GM12865 (cell line): ENCODE measurements around the gene RNF166.

Experiments
- DNase-seq: peaks from one replicate; pipeline ENCODE4 v3.0.0; 2010; ENCODE audit warnings: low read depth
- H3K4me3 ChIP-seq: 2 replicates; pipeline ENCODE4 v1.5.1; 2011; ENCODE audit warnings: mild to moderate bottlenecking, low read depth, low read length, control low read depth
- TF ChIP-seq, protein P1 (sequence below): IDR thresholded peaks from 2 replicates; pipeline ENCODE4 v1.5.1; 2011; ENCODE audit warnings: low read length, control low read depth, low read depth, inconsistent platforms; ENCODE audit not compliant: insufficient read depth; ENCODE audit errors: missing control alignments

Gene RNF166

GRCh38 chr16:88655053-88655732 lies 51.0 kb downstream of the RNF166 start:
- H3K4me3 ChIP-seq = no peak overlapping the region
- no peak for DNase-seq
- TF ChIP-seq, protein P1, sequence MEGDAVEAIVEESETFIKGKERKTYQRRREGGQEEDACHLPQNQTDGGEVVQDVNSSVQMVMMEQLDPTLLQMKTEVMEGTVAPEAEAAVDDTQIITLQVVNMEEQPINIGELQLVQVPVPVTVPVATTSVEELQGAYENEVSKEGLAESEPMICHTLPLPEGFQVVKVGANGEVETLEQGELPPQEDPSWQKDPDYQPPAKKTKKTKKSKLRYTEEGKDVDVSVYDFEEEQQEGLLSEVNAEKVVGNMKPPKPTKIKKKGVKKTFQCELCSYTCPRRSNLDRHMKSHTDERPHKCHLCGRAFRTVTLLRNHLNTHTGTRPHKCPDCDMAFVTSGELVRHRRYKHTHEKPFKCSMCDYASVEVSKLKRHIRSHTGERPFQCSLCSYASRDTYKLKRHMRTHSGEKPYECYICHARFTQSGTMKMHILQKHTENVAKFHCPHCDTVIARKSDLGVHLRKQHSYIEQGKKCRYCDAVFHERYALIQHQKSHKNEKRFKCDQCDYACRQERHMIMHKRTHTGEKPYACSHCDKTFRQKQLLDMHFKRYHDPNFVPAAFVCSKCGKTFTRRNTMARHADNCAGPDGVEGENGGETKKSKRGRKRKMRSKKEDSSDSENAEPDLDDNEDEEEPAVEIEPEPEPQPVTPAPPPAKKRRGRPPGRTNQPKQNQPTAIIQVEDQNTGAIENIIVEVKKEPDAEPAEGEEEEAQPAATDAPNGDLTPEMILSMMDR = no peak

DNA sequence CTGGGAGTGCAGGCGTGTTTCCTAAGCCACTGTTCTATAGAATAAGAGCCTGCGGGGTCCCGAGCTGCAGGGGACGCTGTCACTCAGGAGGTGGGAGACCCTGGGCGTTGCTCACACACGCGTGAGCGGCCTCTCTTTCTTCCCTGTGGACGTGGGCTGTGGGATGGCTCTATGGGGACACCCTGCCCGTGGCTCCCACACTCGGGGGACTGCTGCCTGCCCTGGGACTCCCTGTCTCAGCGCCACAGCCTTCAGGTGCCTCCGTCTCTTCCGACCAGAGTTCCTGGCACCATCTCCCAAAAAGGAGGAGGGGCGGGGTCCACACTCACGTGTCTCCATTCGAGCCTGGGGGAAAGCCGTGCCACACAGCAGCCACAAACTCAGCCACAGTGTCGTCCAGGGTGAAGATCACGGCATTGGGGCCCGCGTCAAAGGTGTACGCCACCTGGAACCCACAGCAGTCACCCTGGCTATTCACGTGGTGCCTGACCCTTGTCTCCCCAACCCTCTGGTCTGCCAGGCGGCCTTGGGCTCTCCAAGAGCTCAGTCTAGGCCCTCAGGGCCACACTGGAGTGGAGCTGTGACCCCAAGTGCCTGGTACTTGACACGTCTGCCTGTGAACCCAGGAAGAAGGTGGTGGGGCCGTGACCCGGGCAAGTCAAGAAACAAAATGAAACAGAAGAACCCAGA lies 51.7 kb downstream of the RNF166 start:
- DNase-seq = no peak

DNA sequence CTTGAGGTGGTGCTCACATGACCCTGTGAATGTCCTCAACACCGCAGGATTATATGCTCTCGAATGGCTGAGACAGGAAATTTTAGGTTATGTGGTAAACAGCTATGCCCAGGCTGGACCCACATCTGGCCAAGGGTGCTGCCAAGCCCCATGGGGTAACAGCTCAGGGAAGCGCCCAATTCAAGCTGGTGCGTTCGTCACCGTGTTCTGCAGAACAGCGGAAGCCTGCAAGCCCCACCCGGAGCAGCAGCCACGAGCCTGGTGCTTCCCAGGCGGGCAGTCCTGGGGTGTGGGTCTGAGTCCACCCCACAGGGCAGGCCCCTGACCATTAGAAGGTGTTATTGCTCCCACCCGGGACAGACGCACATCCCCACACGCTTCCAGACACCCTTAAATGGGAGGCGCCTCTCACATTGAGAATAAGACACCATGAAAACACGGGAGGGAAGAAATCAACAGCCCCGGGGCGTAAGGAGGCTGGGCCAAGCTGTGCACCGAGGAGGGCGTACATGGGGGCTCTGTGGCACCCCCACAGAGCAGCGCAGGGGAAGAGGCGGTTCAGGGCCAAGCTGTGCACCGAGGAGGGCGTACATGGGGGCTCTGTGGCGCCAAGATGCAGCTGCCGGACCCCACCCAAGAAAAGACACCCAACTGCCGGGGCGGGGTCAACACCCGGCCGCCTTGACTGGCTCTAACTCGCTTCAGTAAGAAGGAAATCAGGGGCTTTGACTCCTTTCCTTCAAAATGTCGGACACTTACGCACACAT lies 52.4 kb downstream of the RNF166 start:
- TF ChIP-seq, protein P1 = no peak
- DNase-seq = no peak
- no peak overlapping the region for H3K4me3 ChIP-seq

More for the DNA sequence above, 51.7 kb downstream of the RNF166 start:
- TF ChIP-seq, protein P1 = no peak
- no peak overlapping the region for H3K4me3 ChIP-seq

- H3K4me3 ChIP-seq = no peak overlapping the region
- DNase-seq = no peak
- TF ChIP-seq, protein P1 = no peak
These were observed 53.1 kb downstream of the RNF166 start for GRCh38 chr16:88653101-88653500.

- no peak for DNase-seq
- TF ChIP-seq, protein P1 = no peak
- no peak overlapping the region for H3K4me3 ChIP-seq
These were observed 53.5 kb downstream of the RNF166 start for GRCh38 chr16:88652762-88653063.

GRCh38 chr16:88651989-88652761 lies 54.0 kb downstream of the RNF166 start:
- TF ChIP-seq, protein P1 = no peak
- peak overlapping the region; percentile 51 for H3K4me3 ChIP-seq
- DNase-seq = peak; percentile 51
